Superior temporal gyrus (tissue), 1 donor: Measurements from ENCODE around the gene LACTBL1.
"Not testable (repeated sequence)": the region's sequence is repeated elsewhere in the genome, so short reads cannot be mapped to it uniquely, and the experiment has no call there.

ENCODE experiments used
- DNase-seq: peaks from one replicate; pipeline ENCODE4 v3.0.0-alpha.2; 2016; ENCODE audit errors: extremely low spot score

LACTBL1 gene, protein sequence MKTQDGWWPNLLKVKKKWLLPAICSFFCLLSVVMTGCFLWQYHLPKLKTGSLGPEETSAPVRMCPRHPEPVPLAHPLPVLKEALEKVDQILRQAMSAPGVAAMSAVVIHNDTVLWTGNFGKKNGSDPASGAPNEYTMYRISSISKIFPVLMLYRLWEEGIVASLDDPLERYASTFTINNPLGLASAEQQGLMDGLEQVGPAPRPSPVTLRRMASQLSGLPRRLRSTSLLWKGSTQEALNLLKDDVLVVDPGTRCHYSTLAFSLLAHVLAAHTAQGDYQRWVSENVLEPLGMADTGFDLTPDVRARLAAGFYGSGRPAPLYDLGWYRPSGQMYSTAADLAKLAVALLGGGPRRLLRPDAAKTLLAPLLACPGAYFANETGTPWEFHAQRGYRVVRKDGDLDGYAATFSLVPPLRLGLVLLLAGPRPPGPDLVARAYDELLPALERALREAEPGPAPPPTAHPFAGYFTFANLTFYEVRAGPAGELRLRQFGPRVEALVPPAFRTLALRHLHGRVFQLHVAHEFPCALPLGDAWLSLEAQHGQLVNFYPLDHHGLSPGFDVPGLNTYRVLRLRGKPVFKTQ

DNA sequence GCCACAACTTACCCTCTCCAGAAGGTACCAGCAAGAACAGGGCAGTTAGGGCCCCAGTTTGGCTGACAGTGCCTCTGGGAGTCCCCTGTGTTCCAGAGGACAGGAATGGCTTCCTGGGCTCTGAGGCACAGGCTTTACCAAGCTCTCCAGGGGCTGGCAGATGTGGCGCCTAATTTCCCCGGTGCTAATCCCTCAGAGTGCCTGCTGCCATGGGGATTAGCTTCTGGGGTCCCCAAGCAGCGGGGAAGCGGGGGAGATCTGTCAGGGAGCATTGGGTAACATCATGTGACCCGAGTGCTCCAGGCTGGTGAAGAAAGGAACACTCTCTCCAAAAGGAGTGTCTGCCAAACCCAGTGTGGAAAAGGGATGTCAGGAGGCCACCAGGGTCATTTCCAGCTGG lies at the start of gene LACTBL1:
TSS of gene LACTBL1 (minus strand) at position 107 of the 400 bp plus-strand sequence. CDS start 550 bp downstream, outside the sequence.
- no peak for DNase-seq

DNA sequence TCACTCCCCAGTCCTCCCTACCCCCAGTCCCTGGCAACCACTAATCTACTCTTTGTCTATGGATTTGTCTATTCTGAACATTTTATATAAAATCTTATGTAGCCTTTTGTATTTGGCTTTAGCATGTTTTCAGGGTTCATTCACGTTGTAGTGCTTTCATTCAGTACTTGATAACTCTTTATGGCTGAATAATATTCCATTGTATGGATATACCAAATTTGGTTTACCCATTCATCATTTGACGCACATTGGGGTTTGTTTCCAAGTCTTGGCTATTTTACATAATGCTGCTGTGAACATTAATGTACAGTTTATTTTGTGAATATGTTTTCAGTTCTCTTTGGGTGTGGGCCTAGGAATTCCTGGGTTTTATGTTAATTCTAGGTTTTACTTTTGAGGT lies 49.2 kb upstream of the LACTBL1 start:
- no peak for DNase-seq

DNA sequence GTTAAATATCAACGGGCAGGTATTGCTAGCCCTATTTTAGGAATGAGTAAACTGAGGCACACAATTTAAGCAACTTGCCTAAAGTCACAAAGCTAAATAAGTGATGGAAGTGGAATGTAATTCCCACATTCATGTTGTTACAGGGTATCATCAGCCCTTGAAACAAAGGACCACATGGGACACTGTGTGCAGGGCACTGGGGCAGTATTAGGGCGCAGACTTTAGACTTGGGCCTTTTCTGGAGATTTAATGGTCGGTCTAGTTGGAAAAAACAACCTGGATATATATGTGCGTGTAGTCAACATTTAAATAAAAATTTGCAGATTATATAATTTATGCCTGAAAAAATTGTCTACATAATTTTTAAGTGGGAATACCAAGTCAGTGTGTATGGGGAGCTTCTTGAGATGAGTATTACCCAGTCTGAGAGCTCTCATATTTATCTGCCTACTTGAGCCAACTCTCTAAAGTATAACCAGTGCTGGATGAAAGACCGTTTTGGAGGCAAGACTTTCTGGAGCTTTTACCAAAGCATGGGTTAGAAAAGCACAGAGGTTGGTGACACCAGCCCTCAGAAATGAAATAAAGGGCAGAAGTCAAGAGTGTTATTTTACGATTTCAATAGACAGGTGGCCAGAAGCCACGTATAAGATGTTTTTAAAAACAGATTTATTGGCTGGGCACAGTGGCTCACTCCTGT lies 48.2 kb upstream of the LACTBL1 start:
- no peak for DNase-seq

DNA sequence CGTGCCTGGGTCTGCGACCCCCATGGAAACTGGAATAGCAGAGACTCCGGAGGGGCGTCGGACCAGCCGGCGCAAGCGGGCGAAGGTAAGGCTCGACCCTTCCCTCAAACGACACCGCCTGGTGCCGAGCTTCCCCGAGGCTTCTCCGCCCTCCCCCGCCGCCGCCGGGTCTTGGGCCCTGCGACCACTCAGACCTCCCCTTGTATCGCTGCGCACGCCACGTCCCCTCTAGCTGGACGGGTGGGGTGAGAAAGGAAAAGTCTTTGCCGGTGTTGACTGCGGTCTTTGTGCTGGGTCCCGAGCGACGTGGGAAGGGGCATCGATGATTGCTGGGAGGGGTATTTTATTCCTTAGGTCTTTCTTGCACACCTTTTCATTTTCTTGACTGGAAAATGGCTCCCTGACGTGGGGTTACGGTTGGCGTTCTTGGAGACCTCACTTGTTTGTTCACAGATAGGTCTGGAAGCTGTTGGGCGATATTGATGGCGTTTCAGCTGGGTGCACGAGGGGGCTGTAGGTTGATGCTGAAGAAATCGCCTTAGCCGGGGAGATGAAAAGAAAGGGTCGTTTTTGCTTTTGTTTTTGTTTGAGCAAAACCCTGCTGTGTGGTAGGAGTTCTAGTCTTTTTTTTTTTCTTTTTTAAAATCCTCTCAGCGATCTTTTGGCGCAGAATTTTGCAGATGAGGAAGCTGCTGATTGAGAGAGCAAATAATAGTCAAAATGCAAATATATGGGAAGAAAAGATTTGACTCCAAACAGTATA lies 47.4 kb upstream of the LACTBL1 start:
- peak; percentile 27 for DNase-seq

DNA sequence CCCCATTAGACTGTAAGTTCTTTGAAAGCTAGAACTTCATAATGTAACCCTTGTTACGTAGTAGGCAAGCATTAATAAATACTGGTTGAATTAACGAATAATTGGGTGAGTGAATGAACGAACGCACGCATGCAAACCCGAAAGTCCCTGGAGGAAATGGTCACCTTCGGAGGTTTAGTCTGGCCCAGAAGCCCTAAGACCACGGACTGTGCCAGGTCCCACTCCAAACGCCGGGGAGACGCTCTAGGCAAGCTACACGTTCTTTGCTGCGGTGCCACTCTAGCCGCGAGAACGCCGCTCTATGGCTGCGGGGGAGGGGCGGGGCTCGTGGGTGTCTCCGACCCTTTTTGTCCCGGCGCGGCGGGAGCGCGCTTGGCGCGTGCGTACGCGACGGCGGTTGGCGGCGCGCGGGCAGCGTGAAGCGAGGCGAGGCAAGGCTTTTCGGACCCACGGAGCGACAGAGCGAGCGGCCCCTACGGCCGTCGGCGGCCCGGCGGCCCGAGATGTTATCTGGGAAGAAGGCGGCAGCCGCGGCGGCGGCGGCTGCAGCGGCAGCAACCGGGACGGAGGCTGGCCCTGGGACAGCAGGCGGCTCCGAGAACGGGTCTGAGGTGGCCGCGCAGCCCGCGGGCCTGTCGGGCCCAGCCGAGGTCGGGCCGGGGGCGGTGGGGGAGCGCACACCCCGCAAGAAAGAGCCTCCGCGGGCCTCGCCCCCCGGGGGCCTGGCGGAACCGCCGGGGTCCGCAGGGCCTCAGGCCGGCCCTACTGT lies 46.6 kb upstream of the LACTBL1 start, which contains the start of gene KDM1A:
TSS of gene KDM1A (plus strand) at position 375 of the 769 bp plus-strand sequence. CDS start at position 504, 129 bp downstream.
- peak; percentile 98 for DNase-seq

DNA sequence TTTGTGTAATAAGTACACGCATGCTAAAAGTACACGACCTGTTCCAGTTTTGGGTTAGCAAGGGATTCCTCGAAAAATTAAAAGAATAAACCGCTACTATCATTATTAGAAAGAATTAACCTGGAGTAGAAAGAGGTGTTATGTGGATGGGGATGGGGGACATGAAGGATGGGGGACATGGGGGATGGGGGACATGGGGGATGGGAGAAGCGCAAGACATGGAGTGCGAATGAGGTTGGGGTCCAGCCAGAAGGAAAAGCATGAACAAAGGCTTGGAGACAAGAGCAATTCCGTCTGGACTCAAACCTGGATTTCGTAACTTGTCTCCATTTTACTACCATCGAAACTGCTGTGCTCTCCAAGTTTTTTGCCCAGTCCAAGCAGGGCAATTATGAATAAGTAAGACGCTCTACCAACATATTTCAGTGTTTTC lies 46.0 kb upstream of the LACTBL1 start:
- DNase-seq = no peak

DNA sequence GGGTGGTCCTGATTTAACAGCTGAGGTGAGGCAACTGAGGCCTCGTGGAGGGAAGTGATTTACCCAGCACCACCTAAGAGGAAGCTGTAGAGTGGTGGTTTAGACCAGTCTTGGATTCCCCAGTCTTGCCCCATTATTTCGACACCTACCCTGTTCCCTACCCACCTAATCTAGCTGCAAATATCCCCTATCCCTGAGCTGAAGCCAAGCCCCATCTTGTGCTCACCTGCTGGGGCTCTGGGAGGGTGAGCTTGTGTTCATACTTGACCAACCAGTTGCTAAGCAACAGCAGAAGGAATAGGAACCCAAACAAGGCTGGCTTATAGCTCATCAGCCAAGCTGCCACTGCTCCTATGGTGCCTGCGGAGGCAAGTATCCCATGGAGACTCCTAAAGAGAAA lies 41.0 kb upstream of the LACTBL1 start:
- DNase-seq = no peak

DNA sequence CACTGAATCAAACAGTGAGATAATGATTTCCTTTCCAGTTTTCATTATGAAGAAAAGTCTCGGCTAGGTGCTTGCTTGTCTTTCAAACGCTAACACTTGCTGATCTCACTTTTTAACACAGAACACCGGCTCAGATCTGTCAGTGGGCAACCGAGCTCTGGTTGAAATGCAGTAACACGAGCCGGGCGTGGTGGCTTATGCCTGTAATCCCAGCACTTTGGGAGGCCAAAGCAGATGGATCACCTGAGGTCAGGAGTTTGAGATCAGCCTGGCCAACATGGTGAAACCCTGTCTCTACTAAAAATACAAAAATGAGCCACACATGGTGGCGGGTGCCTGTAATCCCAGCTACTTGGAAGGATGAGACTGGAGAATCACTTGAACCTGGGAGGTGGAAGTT lies 37.4 kb upstream of the LACTBL1 start:
- DNase-seq = not testable (repeated sequence)

DNA sequence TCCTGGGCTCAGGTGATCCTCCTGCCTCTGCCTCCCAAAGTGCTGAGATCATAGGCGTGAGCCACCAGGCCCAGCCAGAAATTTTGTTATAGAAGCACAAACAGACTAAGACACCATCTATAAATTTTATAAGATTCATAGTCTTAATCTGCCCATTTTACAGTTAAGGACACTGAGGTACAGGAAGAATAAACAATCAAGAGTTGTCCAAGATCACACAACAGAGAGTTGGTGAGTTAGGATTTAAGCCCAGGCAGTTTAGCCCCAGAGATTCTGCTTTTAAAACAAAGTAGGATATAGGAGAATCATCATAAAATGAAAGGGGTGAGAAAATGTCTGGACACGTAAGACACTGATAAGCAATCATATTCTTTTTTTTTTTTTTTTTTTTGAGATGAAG lies 36.2 kb upstream of the LACTBL1 start:
- no peak for DNase-seq

DNA sequence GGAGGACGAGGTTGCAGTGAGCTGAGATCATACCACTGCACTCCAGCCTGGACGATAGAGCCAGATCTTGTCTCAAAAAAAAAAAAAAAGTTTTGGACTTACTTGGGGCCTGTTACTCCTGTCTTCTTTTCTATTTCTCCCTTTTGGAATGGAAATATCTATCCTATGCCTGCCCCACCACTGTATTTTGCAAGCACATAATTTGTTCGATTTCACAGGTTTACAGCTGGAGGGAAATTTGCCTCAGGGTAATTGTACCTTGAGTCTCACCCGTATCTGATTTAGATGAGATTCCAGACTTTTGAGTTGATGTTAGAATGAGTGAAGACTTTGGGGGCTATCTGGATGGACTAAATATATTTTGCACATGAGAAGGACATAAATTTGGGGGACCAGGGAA lies 34.4 kb upstream of the LACTBL1 start:
- DNase-seq = no peak

DNA sequence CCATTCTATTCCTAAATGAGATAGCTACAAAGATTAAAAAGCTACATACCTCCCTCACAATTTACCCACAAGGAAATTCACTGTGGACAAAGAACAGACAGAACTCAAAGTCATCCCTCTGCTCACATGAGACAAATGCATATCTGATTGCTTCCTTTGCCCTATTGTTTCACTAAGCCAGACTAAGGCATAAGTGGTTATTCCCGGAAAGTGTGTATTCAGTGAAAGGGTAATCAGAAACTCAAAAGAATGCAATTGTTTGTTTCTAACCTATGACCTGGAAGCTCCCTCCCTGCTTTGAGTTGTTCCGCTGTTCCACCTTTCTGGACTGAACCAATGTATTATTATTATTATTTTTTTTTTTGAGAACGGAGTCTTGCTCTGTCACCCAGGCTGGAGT lies 32.1 kb upstream of the LACTBL1 start:
- DNase-seq = not testable (repeated sequence)

DNA sequence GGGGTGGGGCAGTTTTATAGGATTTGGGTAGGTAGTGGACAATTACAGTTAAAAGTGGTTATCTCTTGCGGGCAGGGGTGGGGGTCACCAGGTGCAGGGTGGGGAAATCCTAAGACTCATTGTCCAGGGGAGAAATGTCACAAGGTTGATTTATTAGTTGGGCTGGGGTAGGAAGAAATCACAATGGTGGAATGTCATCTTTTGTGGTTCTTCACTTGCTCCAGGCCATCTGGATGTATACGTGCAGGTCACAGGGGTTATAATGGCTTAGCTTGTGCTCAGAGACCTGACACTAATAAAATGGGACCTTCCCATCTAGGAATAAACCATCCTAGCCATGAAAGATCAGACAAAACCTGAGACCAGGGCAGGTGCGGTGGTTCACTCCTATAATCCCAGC lies 31.4 kb upstream of the LACTBL1 start:
- no peak for DNase-seq

DNA sequence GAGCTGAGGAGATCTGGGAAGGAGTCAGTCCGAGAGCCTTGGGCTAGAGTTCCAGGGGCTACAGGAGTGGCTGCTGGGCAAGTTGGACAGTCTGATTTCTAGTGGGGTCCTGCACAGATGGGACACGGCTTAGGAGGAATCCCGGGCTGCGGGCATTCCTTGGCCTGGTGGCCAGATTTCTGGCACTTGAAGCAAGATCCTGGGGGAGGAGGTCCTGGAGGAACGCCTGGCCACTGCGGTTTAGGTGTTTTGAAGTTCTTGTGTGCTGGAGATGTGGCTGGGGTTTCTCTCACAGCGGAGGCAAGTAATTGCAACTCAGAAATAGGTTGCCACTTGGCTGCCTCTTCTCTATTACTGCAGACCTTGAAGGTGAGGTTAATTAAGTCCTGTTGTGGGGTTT lies 29.6 kb upstream of the LACTBL1 start:
- not testable (repeated sequence) for DNase-seq

DNA sequence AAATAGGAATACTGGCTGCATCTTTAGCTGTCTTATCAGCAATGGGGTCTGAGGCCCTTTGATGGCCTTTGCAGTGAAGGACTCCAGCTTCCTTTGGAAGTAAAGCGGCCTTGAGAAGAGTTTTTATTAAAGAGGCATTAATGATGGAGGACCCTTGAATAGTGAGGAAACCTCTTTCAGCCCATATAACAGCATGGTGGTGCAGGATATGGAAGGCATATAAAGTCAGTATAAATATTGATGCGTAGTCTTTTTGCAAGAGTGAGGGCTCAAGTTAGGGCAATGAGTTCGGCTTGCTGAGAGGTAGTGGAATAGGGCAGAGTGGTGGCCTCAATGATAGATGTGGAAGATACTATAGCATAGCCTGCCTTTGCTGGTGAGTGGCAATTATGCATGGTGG lies 27.5 kb upstream of the LACTBL1 start:
- DNase-seq = not testable (repeated sequence)

DNA sequence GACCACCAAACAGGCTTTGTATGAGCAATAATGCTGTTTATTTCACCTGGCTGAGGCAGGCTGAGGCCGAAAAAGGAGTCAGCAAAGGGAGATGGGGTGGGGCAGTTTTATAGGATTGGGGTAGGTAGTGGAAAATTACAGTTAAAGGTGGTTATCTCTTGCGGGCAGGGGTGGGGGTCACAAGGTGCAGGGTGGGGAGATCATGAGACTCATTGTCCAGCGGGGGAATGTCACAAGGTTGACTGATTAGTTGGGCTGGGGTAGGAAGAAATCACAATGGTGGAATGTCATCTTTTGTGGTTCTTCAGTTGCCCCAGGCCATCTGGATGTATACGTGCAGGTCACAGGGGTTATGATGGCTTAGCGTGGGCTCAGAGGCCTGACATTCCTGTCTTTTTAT lies 24.9 kb upstream of the LACTBL1 start:
- not testable (repeated sequence) for DNase-seq

DNA sequence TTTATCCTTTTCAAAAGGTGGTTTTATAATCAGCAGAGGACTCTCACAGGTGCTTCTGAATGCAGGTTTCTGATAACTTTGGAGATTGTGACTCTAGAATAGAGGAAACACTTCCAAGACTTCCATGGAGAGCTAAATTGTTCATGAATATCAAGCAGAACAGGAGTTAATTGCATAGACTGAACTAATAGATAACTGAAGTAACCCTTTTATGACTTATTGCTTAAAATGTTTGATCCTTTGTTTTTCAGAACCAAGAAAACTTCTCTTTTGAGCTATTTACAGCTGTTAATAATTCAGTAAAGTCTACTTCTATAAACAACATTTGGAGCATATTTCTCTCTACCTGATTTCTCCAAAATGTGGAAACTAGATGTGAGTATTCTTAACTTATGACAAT lies 23.1 kb upstream of the LACTBL1 start:
- no peak for DNase-seq

DNA sequence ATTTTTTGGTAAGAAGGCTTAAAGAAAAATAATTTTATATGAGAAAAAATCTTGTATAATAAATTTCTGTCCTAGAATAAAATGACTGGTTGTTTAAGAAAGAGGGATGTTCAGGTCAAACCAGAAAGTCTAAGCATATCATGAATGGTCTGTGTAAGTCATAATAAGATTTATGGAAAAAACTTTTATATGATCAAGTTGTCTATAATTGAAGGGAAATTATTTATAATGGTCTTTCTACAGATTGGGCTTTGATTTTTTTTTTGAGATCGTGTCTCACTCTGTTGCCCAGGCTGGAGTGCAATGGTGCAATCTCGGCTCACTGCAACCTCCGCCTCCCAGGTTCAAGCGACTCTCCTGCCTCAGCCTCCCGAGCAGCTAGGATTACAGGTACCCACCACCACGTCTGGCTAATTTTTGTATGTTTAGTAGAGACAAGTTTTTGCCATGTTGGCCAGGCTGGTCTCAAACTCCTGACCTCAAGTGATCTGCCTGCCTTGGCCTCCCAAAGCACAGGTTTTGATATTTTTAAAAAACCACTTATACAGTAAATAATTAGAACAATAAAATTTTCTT lies 20.6 kb upstream of the LACTBL1 start:
- DNase-seq = not testable (repeated sequence)

DNA sequence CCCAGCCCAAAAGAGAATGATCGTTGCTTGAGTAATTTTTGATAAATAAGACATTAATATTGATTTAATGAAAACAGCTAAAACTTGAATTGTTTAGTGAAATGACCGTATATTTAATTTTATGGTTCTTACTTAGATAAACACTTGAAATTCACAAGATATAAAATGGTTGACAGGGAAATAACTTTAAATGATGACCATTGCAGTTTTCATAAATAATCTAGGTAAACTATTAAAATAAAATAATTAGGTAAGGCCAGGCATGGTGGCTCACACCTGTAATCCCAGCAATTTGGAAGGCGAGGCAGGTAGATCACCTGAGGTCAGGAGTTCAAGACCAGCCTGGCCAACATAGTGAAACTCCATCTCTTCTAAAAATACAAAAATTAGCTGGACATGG lies 19.7 kb upstream of the LACTBL1 start:
- DNase-seq = not testable (repeated sequence)

DNA sequence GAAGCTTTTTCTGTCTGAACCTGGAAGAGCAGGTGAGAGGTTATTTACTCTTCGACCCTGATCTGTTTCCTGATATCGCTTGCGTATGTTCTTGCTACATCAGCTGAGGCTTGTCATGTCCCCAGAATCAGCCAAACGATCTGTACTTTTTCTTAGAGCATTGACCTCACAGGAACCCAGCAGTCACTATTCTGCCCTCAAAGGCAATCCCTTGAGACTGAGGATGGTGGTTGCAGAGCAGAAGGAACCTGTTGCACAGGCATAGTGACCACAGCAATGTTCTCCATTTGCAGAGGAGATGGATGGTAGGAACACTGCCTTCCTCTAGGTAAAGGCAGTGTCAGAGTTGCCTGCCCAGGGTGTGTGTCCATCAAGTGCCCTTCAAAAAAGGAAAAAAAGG lies 11.3 kb upstream of the LACTBL1 start:
- no peak for DNase-seq

DNA sequence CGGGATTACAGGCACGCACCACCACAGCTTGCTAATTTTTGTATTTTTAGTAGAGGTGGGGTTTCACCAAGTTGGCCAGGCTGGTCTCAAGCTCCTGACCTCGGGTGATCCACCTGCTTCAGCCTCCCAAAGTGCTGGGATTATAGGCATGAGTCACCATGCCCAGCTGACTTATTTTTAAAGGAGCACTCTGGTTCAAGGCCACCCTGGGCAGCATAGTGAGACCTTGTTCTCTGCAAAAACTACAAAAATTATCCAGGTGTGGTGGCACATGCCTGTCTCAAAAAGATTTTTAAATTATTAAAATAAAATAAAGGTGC lies 7.8 kb upstream of the LACTBL1 start:
- not testable (repeated sequence) for DNase-seq

DNA sequence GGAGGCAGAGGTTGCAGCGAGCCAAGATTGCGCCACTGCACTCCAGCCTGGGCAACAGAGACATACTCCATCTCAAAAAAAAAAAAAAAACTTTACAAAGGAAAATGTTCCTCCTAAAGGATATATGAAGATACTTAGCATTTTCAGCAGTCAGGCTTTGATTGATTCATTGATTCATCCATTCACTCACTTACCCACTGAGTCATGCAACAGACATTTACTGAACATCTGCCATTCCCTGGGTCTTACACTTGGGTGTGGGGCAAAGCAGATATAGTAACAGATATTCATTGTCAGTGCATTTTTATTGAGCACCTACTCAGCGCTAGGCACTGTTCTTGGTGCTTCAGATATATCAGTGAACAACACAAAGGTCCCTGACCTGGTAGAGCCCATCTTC lies 5.6 kb upstream of the LACTBL1 start:
- DNase-seq = no peak
